MCF 10A (cell line): ENCODE data around the gene XPO4. TPM values are rescaled to one million over a fixed set of nuclear protein-coding genes. Genes with fewer than 3 reads are reported as not detected.

Source experiments
- BruUV-seq: library from RNA; stranded (reverse); fragments of 400-500 nt; replicated peaks from 2 replicates; lab custom pipeline; 2021; lab: Mats Ljungman, UMichigan
- CTCF ChIA-PET: fragments of 300-600 bp; sonication (Branson Sonifier 250); formaldehyde crosslinking; extraction: SDS; loops from one replicate; lab custom pipeline; 2021; ENCODE audit warnings: antibody characterized with exemption, inconsistent platforms; lab: Yijun Ruan, JAX
- POLR2A ChIA-PET: fragments of 300-600, 350-650 bp; sonication (Branson Sonifier 250); formaldehyde crosslinking; extraction: SDS; loops from one replicate; lab custom pipeline; 2020; ENCODE audit warnings: antibody characterized with exemption, inconsistent platforms; lab: Yijun Ruan, JAX
- DNase-seq: peaks from one replicate; pipeline ENCODE4 v3.0.0-alpha.2; 2018; ENCODE audit not compliant: unreplicated experiment
- H3K27ac Mint-ChIP-seq: one replicate; pipeline ENCODE4 v1.8.0; 2022; ENCODE audit warnings: mild to moderate bottlenecking, low read depth, mixed read lengths; ENCODE audit not compliant: unreplicated experiment
- H3K27me3 Mint-ChIP-seq: one replicate; pipeline ENCODE4 v1.8.0; 2022; ENCODE audit warnings: mixed read lengths; ENCODE audit not compliant: insufficient read depth, unreplicated experiment
- H3K36me3 Mint-ChIP-seq: one replicate; pipeline ENCODE4 v1.8.0; 2022; ENCODE audit warnings: mild to moderate bottlenecking, moderate library complexity, mixed read lengths; ENCODE audit not compliant: insufficient read depth, unreplicated experiment
- H3K4me1 Mint-ChIP-seq: one replicate; pipeline ENCODE4 v1.8.0; 2022; ENCODE audit warnings: mixed read lengths; ENCODE audit not compliant: insufficient read depth, unreplicated experiment
- H3K4me3 Mint-ChIP-seq: one replicate; pipeline ENCODE4 v1.8.0; 2022; ENCODE audit warnings: mild to moderate bottlenecking, moderate library complexity, mixed read lengths; ENCODE audit not compliant: unreplicated experiment
- H3K9me3 Mint-ChIP-seq: one replicate; pipeline ENCODE4 v1.8.0; 2022; ENCODE audit warnings: mixed read lengths; ENCODE audit not compliant: unreplicated experiment
- intact Hi-C: fragments of 100-400 bp; cut with micrococcal nuclease; formaldehyde crosslinking; loops from 2 replicates; pipeline ENCODE4 v1.14.1; 2022
- total RNA-seq: library from RNA; stranded (reverse); gene quantifications from 2 replicates; pipeline ENCODE4 v1.2.3, GENCODE V29; 2022
- TF ChIP-seq, protein P1 (sequence below): fragments of 200-600 bp; IDR thresholded peaks from one replicate; pipeline ENCODE4 v1.8.0; 2022; ENCODE audit warnings: antibody characterized with exemption, mild to moderate bottlenecking; ENCODE audit not compliant: unreplicated experiment

Gene XPO4
- total RNA-seq, 1 experiment from 2014 or later, result 25.8 TPM

DNA sequence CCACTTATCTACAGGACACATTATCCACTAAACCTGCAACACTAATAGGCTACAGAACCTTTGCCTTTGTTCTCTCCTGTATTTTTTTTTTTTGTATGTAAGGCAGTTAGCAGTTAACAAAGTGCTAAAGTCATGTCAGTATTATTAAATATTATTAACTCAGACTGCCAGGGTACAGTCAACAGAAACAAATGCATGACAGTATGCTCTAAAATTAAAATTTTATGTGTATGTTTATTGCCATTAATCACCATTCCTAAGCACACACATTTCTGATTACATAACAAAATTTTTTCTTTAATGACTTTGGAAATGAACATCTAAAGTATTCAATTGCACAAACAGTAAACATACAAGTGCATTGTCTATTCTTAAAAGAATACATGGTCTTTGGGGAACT, 41.7 kb downstream of the XPO4 start:
- ChIA-PET CTCF (no interaction called here), POLR2A (interaction anchor here (0.6 to 1.1 kb wide), 2 partner anchors 41 to 1718 kb away, joined by 3 to 4 read pairs; no protein-coding TSS in a partner anchor)
- Mint-ChIP-seq H3K27ac (no peak overlapping the region), H3K9me3 (peaks cover 7% of the 10 kb centered on the region), H3K36me3 (peaks cover 27% of the 10 kb centered on the region), H3K4me3 (no peak overlapping the region), H3K4me1 (peaks cover 12% of the 10 kb centered on the region), H3K27me3 (no peaks in the 10 kb centered on the region)
- TF ChIP-seq, protein P1, sequence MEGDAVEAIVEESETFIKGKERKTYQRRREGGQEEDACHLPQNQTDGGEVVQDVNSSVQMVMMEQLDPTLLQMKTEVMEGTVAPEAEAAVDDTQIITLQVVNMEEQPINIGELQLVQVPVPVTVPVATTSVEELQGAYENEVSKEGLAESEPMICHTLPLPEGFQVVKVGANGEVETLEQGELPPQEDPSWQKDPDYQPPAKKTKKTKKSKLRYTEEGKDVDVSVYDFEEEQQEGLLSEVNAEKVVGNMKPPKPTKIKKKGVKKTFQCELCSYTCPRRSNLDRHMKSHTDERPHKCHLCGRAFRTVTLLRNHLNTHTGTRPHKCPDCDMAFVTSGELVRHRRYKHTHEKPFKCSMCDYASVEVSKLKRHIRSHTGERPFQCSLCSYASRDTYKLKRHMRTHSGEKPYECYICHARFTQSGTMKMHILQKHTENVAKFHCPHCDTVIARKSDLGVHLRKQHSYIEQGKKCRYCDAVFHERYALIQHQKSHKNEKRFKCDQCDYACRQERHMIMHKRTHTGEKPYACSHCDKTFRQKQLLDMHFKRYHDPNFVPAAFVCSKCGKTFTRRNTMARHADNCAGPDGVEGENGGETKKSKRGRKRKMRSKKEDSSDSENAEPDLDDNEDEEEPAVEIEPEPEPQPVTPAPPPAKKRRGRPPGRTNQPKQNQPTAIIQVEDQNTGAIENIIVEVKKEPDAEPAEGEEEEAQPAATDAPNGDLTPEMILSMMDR, result no peak
- no peak for DNase-seq
- no TSS peak for BruUV-seq
- intact Hi-C loops, result no loop called here

DNA sequence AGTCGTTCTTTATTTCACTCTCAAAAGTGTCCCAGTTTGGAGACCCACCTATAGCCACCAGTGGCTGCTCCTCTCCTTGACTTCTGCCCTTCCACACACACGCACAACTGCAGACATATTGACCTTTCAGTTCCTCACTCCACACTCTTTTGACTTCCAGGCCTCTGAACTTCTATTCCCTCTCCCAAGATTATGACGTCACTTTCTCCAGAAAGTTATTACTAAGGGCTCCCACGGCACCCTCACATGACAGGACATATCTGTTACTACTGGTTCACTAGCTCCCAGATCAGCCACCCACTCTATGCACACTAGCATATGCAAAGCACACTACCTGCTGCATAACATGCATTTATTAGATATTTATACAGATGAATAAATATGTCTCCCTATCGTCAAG, 45.9 kb downstream of the XPO4 start:
- Mint-ChIP-seq H3K27me3 (no peaks in the 10 kb centered on the region), H3K27ac (peak overlapping the region; percentile 21), H3K4me1 (peaks cover 6% of the 10 kb centered on the region), H3K36me3 (peaks cover 22% of the 10 kb centered on the region), H3K4me3 (no peak overlapping the region), H3K9me3 (no peaks in the 10 kb centered on the region)
- no peak for DNase-seq
- ChIA-PET POLR2A (interaction anchor here (0.5 to 1.0 kb wide), 2 partner anchors 11 to 236 kb away, joined by 3 read pairs; no protein-coding TSS in a partner anchor), CTCF (interaction anchor here (0.5 to 1.2 kb wide), 2 partner anchors 8 to 110 kb away, joined by 3 to 4 read pairs; no protein-coding TSS in a partner anchor)
- BruUV-seq, result no TSS peak
- TF ChIP-seq, protein P1, result no peak
- intact Hi-C loops, result no loop called here

DNA sequence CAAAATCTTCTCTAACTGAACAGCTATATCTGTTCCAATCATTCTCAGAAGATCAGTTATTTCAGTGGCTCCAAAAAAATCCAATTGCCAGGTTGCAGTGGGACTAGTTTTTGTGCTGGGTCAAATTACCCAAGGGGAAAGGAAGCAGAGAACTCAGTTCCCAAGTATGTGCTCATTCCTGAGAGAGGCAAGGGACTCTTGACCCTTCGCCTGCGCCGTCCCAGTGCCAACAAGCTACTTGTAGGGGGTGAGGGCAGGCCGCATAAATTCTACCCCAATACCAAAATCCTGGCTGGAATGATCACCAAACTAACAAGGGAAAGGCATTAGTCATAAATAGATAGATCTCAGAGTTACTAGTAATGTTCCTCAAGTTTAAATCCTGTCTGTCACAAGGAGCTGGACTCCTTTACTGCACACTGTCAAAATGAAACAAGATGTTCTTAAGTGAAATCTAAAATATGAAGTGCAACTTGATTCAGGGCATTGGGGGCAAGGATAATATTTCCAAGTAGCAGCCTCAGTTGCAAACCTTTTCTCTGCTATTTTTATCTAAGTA, 50.6 kb downstream of the XPO4 start:
- ChIA-PET CTCF (no interaction called here), POLR2A (interaction anchor here (2.4 kb wide), 1 partner anchor 11 kb away, joined by 12 read pairs; no protein-coding TSS in a partner anchor)
- no TSS peak for BruUV-seq
- Mint-ChIP-seq H3K4me1 (peaks cover 6% of the 10 kb centered on the region), H3K27ac (peak overlapping the region; percentile 47), H3K9me3 (no peaks in the 10 kb centered on the region), H3K4me3 (no peak overlapping the region), H3K27me3 (no peaks in the 10 kb centered on the region), H3K36me3 (peaks cover 14% of the 10 kb centered on the region)
- intact Hi-C loops, result no loop called here
- no peak for DNase-seq
- TF ChIP-seq, protein P1, result no peak

DNA sequence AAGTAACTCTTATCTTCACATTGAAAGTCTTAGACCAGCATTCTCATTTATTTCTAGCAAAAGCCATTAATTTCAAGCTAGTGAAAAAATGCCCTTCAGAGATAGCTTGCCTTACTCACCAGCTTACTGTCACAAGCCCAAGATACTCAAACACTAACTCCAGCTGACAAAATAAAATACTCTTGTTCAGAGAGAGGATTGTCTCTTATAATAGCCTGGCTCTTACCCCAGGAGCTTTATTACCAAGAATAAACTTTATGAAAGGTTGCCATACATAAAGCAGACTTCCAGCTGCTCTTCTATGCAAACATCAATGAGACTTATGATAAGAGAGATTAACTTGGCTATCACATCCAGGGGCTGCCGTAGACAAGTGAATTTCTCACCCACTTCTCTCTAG, 53.6 kb downstream of the XPO4 start:
- intact Hi-C loops, result no loop called here
- Mint-ChIP-seq H3K4me3 (no peak overlapping the region), H3K36me3 (peaks cover 21% of the 10 kb centered on the region), H3K27ac (no peak overlapping the region), H3K9me3 (no peaks in the 10 kb centered on the region), H3K27me3 (no peaks in the 10 kb centered on the region), H3K4me1 (no peaks in the 10 kb centered on the region)
- ChIA-PET CTCF (interaction anchor here (1.2 to 2.8 kb wide), 3 partner anchors 16 to 78 kb away, joined by 3 to 18 read pairs (median 3); no protein-coding TSS in a partner anchor), POLR2A (interaction anchor here (1.1 to 2.8 kb wide), 3 partner anchors 14 to 53 kb away, joined by 3 to 8 read pairs (median 8); partner anchors contain the start of gene XPO4)
- no TSS peak for BruUV-seq
- TF ChIP-seq, protein P1, result no peak
- no peak for DNase-seq
